Psoas muscle (tissue), 8 donors: Measurements from ENCODE around the gene TEX13B. TPM values are rescaled to one million over a fixed set of nuclear protein-coding genes. Genes with fewer than 3 reads are reported as not detected.
A peak's percentile ranks its signal among the peaks of the same experiment; 100 is the strongest.

Experiments
- ATAC-seq, 4 donors: fragments of 200-7000 bp; cut with Tn5 transposase; one replicate each; pipeline ENCODE4 v1.9.1; 2020; ENCODE audit warnings: moderate library complexity in 3 of 4, mild to moderate bottlenecking in 2 of 4
- DNase-seq, 2 donors: peaks; one replicate each; pipeline ENCODE4 v3.0.0-alpha.2; 2020
- H3K27ac ChIP-seq: fragments of 200-600 bp; one replicate; pipeline ENCODE4 v1.8.0; 2022
- H3K27me3 ChIP-seq, 3 donors: fragments of 200-600 bp in 1 of 3; one replicate each; pipeline versions ENCODE4 v1.6.1 to v1.8.0; 2013 to 2022; ENCODE audit warnings: low read length in 2 of 3, mild to moderate bottlenecking in 2 of 3, moderate library complexity in 1 of 3; ENCODE audit not compliant: insufficient read depth in 3 of 3
- H3K36me3 ChIP-seq, 2 donors: fragments of 200-600 bp in 1 of 2; one replicate each; pipeline versions ENCODE4 v1.6.1 to v1.8.0; 2013 to 2022; ENCODE audit warnings: low read depth in 1 of 2, mild to moderate bottlenecking in 1 of 2, moderate library complexity in 1 of 2; ENCODE audit not compliant: insufficient read depth in 1 of 2
- H3K4me1 ChIP-seq: fragments of 200-600 bp; one replicate; pipeline ENCODE4 v1.8.0; 2022
- H3K4me3 ChIP-seq: fragments of 200-600 bp; one replicate; pipeline ENCODE4 v1.8.0; 2022; ENCODE audit warnings: mild to moderate bottlenecking
- H3K9me3 ChIP-seq: fragments of 200-600 bp; one replicate; pipeline ENCODE4 v1.8.0; 2022
- WGBS, 3 donors: extraction: QIAGEN DNeasy Blood & Tissue Kit; methylation state at CpG; one replicate each; pipeline versions ENCODE4 v1.1.6 to v1.1.7; 2013; 5-methylcytosine and 5-hydroxymethylcytosine counted together
- intact Hi-C, 2 donors: fragments of 100-400 bp; cut with DNase I; formaldehyde crosslinking; loops; one replicate each; pipeline versions ENCODE4 v1.11.0 to v1.14.2; 2022
- polyA plus RNA-seq, 3 donors: library from polyadenylated mRNA; stranded (reverse); fragments of 200-250 nt; gene quantifications; one replicate each; pipeline ENCODE4 v1.2.3, GENCODE V29; 2013
- total RNA-seq, 4 donors: library from RNA; stranded (reverse); fragmentation: NEBNext Ultra II Directional in 2 of 4; extraction: Animal tissue kit (Norgen Biotek cat#: 25700) in 2 of 4; gene quantifications; one replicate each; pipeline versions ENCODE4 v1.2.1 to v1.2.4, GENCODE V29; 2021 to 2023
- TF ChIP-seq, protein P1 (sequence below): fragments of 200-600 bp; IDR thresholded peaks from one replicate; pipeline ENCODE4 v1.8.0; 2022; ENCODE audit warnings: antibody characterized with exemption
- donor health status: healthy with polysubstance abuse.
- donor health status: DM: no; HTN: no; CAD: no; lungs with moderate emphysema.
- donor health status: Bipolar disorder and iron deficiency.
- donor health status: healthy.
- donor health status: DM: yes; HTN: yes; CAD: no.
- donor health status: DM: no; HTN: no; CAD: no.
- donor health status: DM: no; HTN: no; CAD: no.
- donor health status: DM: yes; HTN: yes; CAD: no.

TEX13B gene
- total and polyA plus RNA-seq, 7 donors, result not detected

GRCh38 chrX:108025376-108025775, 43.2 kb upstream of the TEX13B start:
- Histone ChIP-seq H3K27ac (no peak overlapping the region), H3K4me3 (no peak overlapping the region), H3K27me3 (peaks cover 0 to 28% (median 0%) of the 10 kb centered on the region in 3 donors), H3K36me3 (no peaks in the 10 kb centered on the region), H3K9me3 (no peaks in the 10 kb centered on the region), H3K4me1 (no peaks in the 10 kb centered on the region)
- 88 to 100% (median 95%) methylated on average over 1 of the region's 1 CpG for WGBS, 3 donors
- intact Hi-C loops, result no loop called here
- DNase-seq (no peak), ATAC-seq (no peak)
- TF ChIP-seq, protein P1, sequence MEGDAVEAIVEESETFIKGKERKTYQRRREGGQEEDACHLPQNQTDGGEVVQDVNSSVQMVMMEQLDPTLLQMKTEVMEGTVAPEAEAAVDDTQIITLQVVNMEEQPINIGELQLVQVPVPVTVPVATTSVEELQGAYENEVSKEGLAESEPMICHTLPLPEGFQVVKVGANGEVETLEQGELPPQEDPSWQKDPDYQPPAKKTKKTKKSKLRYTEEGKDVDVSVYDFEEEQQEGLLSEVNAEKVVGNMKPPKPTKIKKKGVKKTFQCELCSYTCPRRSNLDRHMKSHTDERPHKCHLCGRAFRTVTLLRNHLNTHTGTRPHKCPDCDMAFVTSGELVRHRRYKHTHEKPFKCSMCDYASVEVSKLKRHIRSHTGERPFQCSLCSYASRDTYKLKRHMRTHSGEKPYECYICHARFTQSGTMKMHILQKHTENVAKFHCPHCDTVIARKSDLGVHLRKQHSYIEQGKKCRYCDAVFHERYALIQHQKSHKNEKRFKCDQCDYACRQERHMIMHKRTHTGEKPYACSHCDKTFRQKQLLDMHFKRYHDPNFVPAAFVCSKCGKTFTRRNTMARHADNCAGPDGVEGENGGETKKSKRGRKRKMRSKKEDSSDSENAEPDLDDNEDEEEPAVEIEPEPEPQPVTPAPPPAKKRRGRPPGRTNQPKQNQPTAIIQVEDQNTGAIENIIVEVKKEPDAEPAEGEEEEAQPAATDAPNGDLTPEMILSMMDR, result no peak

DNA sequence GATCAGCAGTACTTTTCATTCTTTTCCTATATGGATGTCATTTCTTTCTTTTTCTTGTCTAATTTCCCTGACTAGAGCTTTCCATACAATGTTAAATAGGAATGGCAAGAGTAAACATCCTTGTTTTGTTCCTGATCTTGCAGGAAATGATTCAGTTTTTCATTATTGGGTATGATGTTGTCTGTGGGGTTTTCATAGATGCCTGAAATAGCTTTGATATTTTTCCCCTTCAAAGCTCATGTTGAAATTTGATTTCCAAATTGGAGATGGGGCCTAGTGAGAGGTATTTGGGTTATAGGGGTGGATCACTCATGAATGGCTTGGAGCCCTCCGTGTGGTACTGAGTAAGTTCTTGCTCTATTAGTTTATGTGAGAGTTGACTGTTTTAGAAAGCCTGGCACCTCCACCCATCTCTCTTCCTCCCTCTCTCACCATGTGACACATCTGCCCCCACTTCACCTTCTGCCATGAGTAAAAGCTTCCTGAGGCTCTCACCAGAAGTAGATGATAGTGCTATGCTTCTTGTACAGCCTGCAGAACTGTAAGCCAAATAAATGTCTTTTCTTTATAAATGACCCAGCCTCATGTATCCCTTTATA, 40.4 kb upstream of the TEX13B start:
- H3K27me3 ChIP-seq, result peaks cover 0 to 18% (median 0%) of the 10 kb centered on the region in 3 donors
- H3K27ac ChIP-seq, result no peak overlapping the region
- TF ChIP-seq, protein P1, result no peak
- H3K9me3 ChIP-seq, result no peaks in the 10 kb centered on the region
- H3K4me3 ChIP-seq, result no peak overlapping the region
- no peaks in the 10 kb centered on the region for H3K36me3 ChIP-seq
- WGBS, 3 donors, result 45 to 71% (median 66%) methylated on average over 1 of the region's 1 CpG
- no peak for DNase-seq
- no peaks in the 10 kb centered on the region for H3K4me1 ChIP-seq
- ATAC-seq, result no peak
- intact Hi-C loops, result loop anchor here (5.0 kb wide), 1 partner anchor 115 kb away; no protein-coding TSS in a partner anchor

GRCh38 chrX:108020631-108021030, 38.5 kb upstream of the TEX13B start:
- Histone ChIP-seq H3K27ac (no peak overlapping the region), H3K4me3 (no peak overlapping the region), H3K9me3 (no peaks in the 10 kb centered on the region), H3K36me3 (no peaks in the 10 kb centered on the region), H3K4me1 (no peaks in the 10 kb centered on the region), H3K27me3 (peaks cover 0 to 7% (median 0%) of the 10 kb centered on the region in 3 donors)
- intact Hi-C loops, result loop anchor here (5.0 kb wide), 1 partner anchor 117 kb away; no protein-coding TSS in a partner anchor
- DNase-seq (no peak), ATAC-seq (peak in 2 of 4 donors; percentile 30 to 49)
- 15 to 35% (median 27%) methylated on average over 2 of the region's 2 CpGs for WGBS, 3 donors
- TF ChIP-seq, protein P1, result peak; percentile 51

GRCh38 chrX:108019382-108019875, 37.3 kb upstream of the TEX13B start:
- TF ChIP-seq, protein P1, result no peak
- Histone ChIP-seq H3K9me3 (no peaks in the 10 kb centered on the region), H3K36me3 (no peaks in the 10 kb centered on the region), H3K4me1 (no peaks in the 10 kb centered on the region), H3K4me3 (no peak overlapping the region), H3K27ac (no peak overlapping the region), H3K27me3 (peaks cover 0 to 7% (median 0%) of the 10 kb centered on the region in 3 donors)
- ATAC-seq (no peak), DNase-seq (no peak)
- WGBS, 3 donors, result 50 to 72% (median 67%) methylated on average over 3 of the region's 3 CpGs
- intact Hi-C loops, result loop anchor here (2.0 to 5.0 kb wide), 2 partner anchors 53 kb away; no protein-coding TSS in a partner anchor
